Adrenal gland (tissue), 5 donors: ENCODE results near the gene UAP1.

Source experiments
- CTCF ChIP-seq, 6 experiments: fragments of 450-650 bp in 4 of 6; fragments of 200-600 bp in 2 of 6; sonication (generic) in 1 of 6; IDR thresholded peaks; 1 replicate in 5 of 6; 2 replicates in 1 of 6; pipeline versions ENCODE4 v1.5.1 to v1.8.0; 2016 to 2021; ENCODE audit warnings: antibody characterized with exemption in 6 of 6, mild to moderate bottlenecking in 2 of 6, moderate library complexity in 1 of 6
- POLR2A ChIP-seq, 2 donors: fragments of 450-650 bp; IDR thresholded peaks; one replicate each; pipeline ENCODE4 v1.6.1; 2017; ENCODE audit warnings: antibody characterized with exemption in 2 of 2, mild to moderate bottlenecking in 2 of 2, moderate library complexity in 1 of 2
- donor health status: DM: no; HTN: no; CAD: no.

GRCh38 chr1:162644986-162645314 lies 83.4 kb downstream of the UAP1 start:
- TF ChIP-seq CTCF (IDR thresholded peaks at IDR 0.05) (no peak), POLR2A (IDR thresholded peaks at IDR 0.05) (no peak)
